ENCODE measurements around the gene RSRC1.
"Not testable (repeated sequence)": the region's sequence is repeated elsewhere in the genome, so short reads cannot be mapped to it uniquely, and the experiment has no call there.

The RSRC1 gene

DNA sequence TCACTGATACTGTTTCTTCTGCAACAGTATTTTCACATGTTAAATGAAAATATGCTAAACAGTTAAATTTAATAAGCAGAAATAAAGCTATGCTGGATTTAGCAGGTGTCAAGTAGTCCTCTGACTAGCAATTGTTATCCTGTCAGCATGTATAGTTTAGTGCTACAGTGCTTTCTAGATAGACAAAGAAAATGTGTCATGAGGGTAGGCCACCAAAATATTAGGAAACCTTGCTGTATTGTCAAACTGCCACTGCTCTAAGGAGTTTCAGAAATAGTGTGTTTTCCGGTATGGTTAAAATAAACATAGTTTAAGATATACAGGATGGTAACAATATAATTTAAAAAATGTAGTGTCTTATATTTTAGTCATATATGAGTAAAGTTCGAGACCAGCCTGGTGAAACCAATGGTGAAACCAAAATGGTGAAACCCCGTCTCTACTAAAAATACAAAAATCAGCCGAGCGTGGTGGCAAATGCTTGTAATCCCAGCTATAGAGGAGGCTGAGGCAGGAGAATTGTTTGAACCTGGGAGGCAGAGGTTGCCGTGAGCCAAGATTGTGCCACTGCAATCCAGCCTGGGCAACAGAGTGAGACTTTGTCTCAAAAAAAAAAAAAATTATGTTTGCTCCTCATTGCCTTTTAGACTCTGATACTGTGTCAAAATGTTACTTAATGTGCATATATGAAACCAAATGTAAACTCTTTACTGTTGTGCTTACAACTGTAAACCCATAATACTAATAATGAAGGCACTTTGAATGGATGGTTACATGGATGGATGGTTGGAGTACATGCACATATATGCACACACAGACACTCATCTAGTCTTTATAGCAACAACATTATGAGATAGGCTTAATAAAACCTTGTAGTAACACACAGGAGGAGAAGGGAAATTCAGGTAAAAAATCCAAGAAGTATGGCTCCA, 204.8 kb downstream of the RSRC1 start:
- no peaks in the 10 kb centered on the region for H3K36me3 Mint-ChIP-seq (ENCODE audit: low read depth)
- no peaks in the 10 kb centered on the region for H3K27me3 Mint-ChIP-seq (ENCODE audit: low read depth)
- no peaks in the 10 kb centered on the region for H3K9me3 Mint-ChIP-seq
- DNase-seq (ENCODE audit: low spot score), result no peak
- no peak overlapping the region for H3K4me3 Mint-ChIP-seq
- no peak overlapping the region for H3K27ac Mint-ChIP-seq
- H3K4me1 Mint-ChIP-seq (ENCODE audit: low read depth), result no peaks in the 10 kb centered on the region

DNA sequence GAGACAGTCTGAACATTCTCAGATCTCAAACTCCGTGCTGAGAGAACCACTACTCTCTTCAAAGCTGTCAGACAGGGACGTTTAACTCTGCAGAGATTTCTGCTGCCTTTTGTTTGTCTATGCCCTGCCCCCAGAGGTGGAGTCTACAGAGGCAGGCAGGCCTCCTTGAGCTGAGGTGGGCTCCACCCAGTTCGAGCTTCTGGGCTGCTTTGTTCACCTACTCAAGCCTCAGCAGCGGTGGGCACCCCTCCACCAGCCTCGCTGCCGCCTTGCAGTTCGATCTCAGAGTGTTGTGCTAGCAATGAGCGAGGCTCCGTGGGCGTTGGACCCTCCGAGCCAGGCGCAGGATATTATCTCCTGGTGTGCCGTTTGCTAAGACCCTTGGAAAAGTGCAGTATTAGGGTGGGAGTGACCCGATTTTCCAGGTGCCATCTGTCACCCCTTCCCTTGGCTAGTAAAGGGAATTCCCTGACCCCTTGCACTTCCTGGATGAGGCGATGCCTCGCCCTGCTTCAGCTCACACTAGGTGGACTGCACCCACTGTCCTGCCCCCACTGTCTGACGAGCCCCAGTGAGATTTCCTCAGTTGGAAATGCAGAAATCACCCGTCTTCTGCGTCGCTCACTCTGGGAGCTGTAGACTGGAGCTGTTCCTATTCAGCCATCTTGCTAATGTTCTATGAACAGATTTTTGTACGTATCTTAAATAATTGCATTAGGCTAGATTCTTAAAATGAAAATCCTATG, 220.0 kb downstream of the RSRC1 start:
- not testable (repeated sequence) for H3K27ac Mint-ChIP-seq; H3K9me3 Mint-ChIP-seq; H3K4me1 Mint-ChIP-seq (ENCODE audit: low read depth); H3K27me3 Mint-ChIP-seq (ENCODE audit: low read depth); H3K4me3 Mint-ChIP-seq; H3K36me3 Mint-ChIP-seq (ENCODE audit: low read depth); DNase-seq (ENCODE audit: low spot score)

DNA sequence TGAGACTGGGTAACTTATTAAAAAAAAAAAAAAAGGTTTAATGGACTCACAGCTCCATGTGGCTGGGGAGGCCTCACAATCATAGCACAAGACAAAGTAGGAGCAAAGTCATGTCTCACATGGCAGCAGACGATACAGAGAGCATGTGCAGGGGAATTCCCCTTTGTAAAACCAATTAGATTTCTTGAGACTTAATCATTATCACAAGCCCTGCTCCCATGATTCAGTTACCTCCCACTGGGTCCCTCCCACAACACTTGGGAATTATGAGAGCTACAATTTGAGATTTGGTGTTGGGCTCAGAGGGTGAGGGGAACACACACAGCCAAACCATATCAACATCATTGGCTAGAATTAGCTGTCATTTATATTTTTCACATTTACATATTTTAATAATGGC, 221.0 kb downstream of the RSRC1 start:
- DNase-seq (ENCODE audit: low spot score), result no peak
- H3K36me3 Mint-ChIP-seq (ENCODE audit: low read depth), result no peaks in the 10 kb centered on the region
- H3K27ac Mint-ChIP-seq, result no peak overlapping the region

DNA sequence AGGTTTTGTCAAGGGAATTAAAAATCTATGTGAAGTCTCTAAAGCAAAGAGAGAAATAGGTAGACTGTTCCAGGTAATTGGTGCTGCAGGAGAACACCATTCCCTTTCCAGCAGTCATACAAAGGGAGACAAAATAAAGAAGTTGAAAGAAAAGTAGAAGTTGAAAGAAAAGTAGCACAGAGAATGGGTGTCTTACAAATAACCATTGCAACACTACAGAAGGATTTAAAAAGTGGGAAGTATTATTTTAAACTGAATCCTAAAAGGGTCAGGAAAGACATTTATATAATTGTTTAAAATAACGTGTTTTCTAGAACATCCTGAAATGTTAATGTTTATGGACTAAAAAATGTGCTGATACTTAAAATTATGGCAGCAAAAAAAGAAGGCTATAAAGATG, 223.8 kb downstream of the RSRC1 start:
- H3K27ac Mint-ChIP-seq, result no peak overlapping the region
- no peaks in the 10 kb centered on the region for H3K4me1 Mint-ChIP-seq (ENCODE audit: low read depth)
- H3K27me3 Mint-ChIP-seq (ENCODE audit: low read depth), result no peaks in the 10 kb centered on the region
- H3K9me3 Mint-ChIP-seq, result no peaks in the 10 kb centered on the region
- DNase-seq (ENCODE audit: low spot score), result no peak
- H3K36me3 Mint-ChIP-seq (ENCODE audit: low read depth), result no peaks in the 10 kb centered on the region
- no peak overlapping the region for H3K4me3 Mint-ChIP-seq

More for the DNA sequence above, 221.0 kb downstream of the RSRC1 start:
- no peak overlapping the region for H3K4me3 Mint-ChIP-seq
- H3K27me3 Mint-ChIP-seq (ENCODE audit: low read depth), result no peaks in the 10 kb centered on the region
- H3K4me1 Mint-ChIP-seq (ENCODE audit: low read depth), result no peaks in the 10 kb centered on the region
- no peaks in the 10 kb centered on the region for H3K9me3 Mint-ChIP-seq

DNA sequence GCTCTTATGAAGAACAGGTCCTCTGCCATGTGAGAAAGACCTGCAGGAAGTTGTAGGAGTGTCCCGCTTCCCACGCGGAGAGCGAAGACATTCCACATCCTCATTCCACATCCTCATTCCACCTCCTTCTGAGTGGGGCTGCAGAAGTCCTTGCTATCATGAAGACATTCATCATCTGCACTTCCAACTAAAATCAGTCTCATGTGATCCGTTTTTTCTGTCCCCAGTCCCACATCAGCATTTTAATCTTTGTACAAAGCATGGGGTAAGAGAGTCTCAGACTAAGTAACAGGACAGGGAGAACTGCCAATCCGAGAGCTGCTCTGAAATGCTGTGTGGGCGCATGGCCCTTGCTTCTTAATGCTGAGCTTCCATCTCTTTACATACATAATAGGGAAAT, 227.2 kb downstream of the RSRC1 start:
- peaks cover 4% of the 10 kb centered on the region for H3K36me3 Mint-ChIP-seq (ENCODE audit: low read depth)
- no peaks in the 10 kb centered on the region for H3K4me1 Mint-ChIP-seq (ENCODE audit: low read depth)
- H3K9me3 Mint-ChIP-seq, result peaks cover 13% of the 10 kb centered on the region
- no peaks in the 10 kb centered on the region for H3K27me3 Mint-ChIP-seq (ENCODE audit: low read depth)
- H3K4me3 Mint-ChIP-seq, result no peak overlapping the region
- no peak for DNase-seq (ENCODE audit: low spot score)
- H3K27ac Mint-ChIP-seq, result no peak overlapping the region

DNA sequence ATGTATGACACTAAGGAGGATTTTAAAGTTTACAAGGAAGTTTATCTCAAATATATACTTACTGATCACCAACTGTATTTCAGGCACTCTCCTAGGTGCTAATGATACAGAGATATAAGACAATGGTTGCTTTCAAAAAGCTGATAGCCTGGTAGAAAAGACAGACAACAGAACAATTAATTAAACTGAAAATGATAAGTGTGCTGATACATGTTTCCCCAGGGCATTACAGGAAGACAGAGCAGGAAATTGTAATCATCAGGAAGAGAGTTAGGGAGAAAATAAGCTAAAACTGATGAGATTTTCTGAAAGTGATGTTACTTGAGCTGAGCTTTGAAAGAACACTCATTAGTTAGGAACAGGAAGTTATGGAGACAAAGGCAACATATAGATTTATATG, 229.7 kb downstream of the RSRC1 start:
- Mint-ChIP-seq H3K27me3 (ENCODE audit: low read depth) (no peaks in the 10 kb centered on the region), H3K4me3 (no peak overlapping the region), H3K4me1 (ENCODE audit: low read depth) (no peaks in the 10 kb centered on the region), H3K9me3 (peaks cover 13% of the 10 kb centered on the region), H3K36me3 (ENCODE audit: low read depth) (peaks cover 6% of the 10 kb centered on the region), H3K27ac (no peak overlapping the region)
- DNase-seq (ENCODE audit: low spot score), result no peak

DNA sequence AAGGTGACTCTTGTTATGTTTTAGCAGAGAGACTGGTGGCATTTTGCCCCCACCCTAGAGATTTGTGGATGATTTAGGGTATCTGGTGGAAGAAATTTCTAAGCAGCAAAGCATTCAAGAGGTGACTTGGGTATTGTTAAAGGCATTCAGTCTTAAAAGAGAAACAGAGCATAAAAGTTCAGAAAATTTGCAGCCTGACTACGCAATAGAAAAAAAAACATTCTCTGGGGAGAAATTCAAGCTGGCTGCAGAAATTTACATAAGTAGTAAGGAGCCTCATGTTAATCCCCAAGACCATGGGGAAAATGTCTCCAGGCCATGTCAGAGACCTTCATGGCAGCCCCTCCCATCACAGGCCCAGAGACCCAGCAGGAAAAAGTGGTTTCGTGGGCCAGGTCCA, 231.1 kb downstream of the RSRC1 start:
- H3K4me1 Mint-ChIP-seq (ENCODE audit: low read depth); H3K27ac Mint-ChIP-seq; H3K36me3 Mint-ChIP-seq (ENCODE audit: low read depth); DNase-seq (ENCODE audit: low spot score); H3K4me3 Mint-ChIP-seq; H3K27me3 Mint-ChIP-seq (ENCODE audit: low read depth): not testable (repeated sequence)
- peaks cover 13% of the 10 kb centered on the region for H3K9me3 Mint-ChIP-seq

DNA sequence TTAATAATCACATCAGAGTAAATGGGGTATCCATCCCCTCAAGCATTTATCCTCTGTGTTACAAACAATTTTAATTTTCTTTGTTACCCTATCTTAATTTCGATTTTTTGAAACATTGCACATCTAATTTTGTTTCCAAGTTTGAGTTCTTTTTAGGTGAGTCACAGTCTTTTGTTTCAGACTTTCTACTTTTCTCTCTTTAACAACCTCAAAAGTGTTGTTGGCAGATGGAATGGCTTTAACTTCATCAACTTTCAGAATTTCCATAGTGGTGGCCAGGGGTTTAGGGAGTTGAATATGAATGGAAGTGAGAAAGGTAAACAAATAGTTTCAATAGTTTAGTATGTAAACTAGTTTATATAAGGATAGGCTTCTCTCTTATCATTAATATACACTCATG, 238.1 kb downstream of the RSRC1 start:
- Mint-ChIP-seq H3K9me3 (no peaks in the 10 kb centered on the region), H3K4me1 (ENCODE audit: low read depth) (peaks cover 5% of the 10 kb centered on the region), H3K4me3 (no peak overlapping the region), H3K27ac (no peak overlapping the region), H3K27me3 (ENCODE audit: low read depth) (no peaks in the 10 kb centered on the region), H3K36me3 (ENCODE audit: low read depth) (no peaks in the 10 kb centered on the region)
- DNase-seq (ENCODE audit: low spot score), result no peak

DNA sequence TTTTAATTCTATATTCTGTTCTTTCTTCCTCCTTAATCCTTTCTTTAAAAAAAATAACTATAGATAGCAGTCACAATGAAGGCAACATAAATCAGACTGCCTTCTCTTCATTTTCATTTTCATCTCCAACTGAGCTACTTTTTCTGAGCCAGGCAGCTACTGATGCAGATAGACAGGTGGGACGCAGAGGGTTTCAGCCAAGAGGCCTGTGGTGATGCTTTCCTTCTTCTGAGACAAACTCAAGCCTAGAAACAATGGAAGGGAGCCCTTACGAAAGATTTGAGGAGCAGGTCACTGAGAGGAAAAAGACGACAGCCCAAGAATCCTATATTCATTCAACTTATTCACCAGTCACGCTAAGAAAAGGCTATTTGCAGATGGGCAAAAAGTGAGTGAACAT, 241.1 kb downstream of the RSRC1 start:
- Mint-ChIP-seq H3K36me3 (ENCODE audit: low read depth) (no peaks in the 10 kb centered on the region), H3K4me1 (ENCODE audit: low read depth) (peaks cover 7% of the 10 kb centered on the region), H3K4me3 (no peak overlapping the region), H3K9me3 (no peaks in the 10 kb centered on the region), H3K27me3 (ENCODE audit: low read depth) (no peaks in the 10 kb centered on the region), H3K27ac (no peak overlapping the region)
- DNase-seq (ENCODE audit: low spot score), result no peak

DNA sequence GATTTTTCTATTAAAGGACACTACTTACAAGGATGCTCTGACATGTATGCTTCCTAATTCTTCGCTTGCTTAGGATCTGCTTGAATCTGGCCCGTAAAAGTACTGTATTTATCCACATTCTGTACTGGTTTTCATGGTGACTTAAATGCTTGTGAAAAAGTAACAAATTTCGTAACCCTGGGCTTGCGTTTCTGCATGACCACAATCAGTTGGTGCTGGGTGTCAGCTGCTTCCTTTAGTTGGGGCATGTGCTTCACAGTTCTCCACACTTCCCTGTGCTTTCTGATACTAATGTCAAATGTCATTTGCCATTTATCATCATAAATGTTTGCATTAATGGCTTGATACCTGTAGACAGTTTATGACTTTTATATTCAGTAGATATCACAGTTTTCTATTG, 242.7 kb downstream of the RSRC1 start:
- Mint-ChIP-seq H3K4me3 (no peak overlapping the region), H3K9me3 (no peaks in the 10 kb centered on the region), H3K4me1 (ENCODE audit: low read depth) (peaks cover 8% of the 10 kb centered on the region), H3K27ac (no peak overlapping the region), H3K27me3 (ENCODE audit: low read depth) (no peaks in the 10 kb centered on the region), H3K36me3 (ENCODE audit: low read depth) (no peaks in the 10 kb centered on the region)
- DNase-seq (ENCODE audit: low spot score), result no peak

DNA sequence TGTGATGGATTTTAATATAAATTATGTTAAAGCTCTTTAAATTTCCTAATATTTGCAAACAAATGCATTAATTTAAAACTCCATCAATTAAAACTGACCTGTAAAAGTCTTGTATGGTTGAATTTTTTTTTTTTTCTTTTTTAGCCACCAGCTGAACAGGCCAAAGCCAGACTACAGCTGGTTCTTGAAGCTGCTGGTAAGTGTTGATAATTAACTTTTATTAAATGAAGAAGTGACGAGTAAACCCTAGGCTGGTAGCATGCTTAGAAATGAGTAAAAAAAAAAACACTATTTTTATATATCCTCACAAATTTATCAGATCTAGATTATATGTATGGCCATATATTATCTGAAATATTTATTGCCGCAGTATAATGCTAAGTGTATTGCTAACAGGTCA, 244.8 kb downstream of the RSRC1 start:
- H3K36me3 Mint-ChIP-seq (ENCODE audit: low read depth), result peaks cover 2% of the 10 kb centered on the region
- no peak overlapping the region for H3K4me3 Mint-ChIP-seq
- no peak for DNase-seq (ENCODE audit: low spot score)
- H3K27me3 Mint-ChIP-seq (ENCODE audit: low read depth), result no peaks in the 10 kb centered on the region
- no peaks in the 10 kb centered on the region for H3K9me3 Mint-ChIP-seq
- peaks cover 8% of the 10 kb centered on the region for H3K4me1 Mint-ChIP-seq (ENCODE audit: low read depth)
- no peak overlapping the region for H3K27ac Mint-ChIP-seq

DNA sequence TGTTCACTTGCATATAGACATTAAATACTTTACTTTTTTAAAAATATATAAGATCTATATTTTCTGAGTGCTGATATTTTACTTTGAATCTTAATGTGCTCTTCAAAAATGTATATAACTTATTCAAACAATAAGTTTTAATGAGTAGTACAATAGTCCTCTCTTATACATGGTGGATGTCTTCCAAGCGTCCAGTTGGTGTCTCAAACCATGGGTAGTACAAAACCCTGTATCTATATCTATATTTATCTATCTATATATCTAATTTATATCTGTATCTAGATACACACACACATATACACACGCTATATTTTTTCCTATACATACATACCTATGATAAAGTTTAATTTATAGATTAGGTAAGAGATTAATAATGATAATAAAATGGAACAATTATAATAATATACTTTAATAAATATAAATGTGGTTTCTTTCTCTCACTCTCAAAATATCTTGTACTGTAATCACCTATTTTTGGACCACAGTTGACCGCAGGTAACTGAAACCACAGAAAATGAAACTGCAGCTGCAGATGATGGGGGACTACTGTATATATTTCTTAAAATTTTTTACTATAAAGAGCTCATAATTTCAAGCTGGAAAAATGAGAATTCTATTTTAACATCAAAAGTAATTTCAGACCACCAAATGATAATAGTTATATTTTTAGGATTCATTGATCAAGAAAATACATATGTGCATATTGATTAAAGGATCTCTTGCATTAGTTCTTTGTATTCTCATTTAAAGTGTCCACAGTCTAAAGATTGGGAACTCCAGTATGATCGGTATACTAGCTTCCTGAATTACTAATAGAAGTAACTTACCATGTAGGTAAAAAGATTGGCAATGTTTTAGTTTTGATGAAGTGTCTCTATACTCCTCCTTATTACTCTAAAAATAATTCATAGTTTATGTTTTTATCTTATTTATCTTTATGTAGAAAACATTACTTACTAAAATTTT, 246.0 kb downstream of the RSRC1 start:
- H3K27me3 Mint-ChIP-seq (ENCODE audit: low read depth), result no peaks in the 10 kb centered on the region
- peaks cover 8% of the 10 kb centered on the region for H3K4me1 Mint-ChIP-seq (ENCODE audit: low read depth)
- no peak for DNase-seq (ENCODE audit: low spot score)
- no peak overlapping the region for H3K4me3 Mint-ChIP-seq
- no peak overlapping the region for H3K27ac Mint-ChIP-seq
- no peaks in the 10 kb centered on the region for H3K9me3 Mint-ChIP-seq
- peaks cover 3% of the 10 kb centered on the region for H3K36me3 Mint-ChIP-seq (ENCODE audit: low read depth)

DNA sequence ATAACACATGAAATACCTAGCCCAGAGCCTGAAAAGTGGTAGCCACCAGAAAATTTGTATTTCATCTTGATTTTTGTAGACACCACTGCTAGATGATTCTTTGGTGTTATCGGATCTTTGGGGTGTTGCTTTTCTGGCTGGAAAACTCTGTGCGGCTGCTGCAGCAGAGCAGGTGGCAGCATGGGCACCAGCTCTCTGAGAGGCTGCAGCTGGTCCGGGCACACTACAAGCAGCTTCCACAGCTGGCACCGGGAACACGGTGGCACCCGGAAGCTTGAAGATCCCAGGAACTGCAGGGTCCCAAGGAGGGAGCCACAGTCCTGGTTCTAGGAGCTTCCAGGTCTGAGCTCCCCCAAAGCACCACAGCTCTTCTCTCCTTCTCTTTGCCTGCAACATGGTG, 249.4 kb downstream of the RSRC1 start:
- Mint-ChIP-seq H3K36me3 (ENCODE audit: low read depth) (peaks cover 5% of the 10 kb centered on the region), H3K4me3 (no peak overlapping the region), H3K9me3 (no peaks in the 10 kb centered on the region), H3K27ac (no peak overlapping the region), H3K4me1 (ENCODE audit: low read depth) (peaks cover 2% of the 10 kb centered on the region), H3K27me3 (ENCODE audit: low read depth) (no peaks in the 10 kb centered on the region)
- no peak for DNase-seq (ENCODE audit: low spot score)
